ENCODE results near the gene BRF1.
A peak's percentile ranks its signal among the peaks of the same experiment; 100 is the strongest.

Gene BRF1

GRCh38 chr14:105207996-105208737 lies 92.6 kb downstream of the BRF1 start:
- no peak for DNase-seq

GRCh38 chr14:105207460-105207901 lies 93.3 kb downstream of the BRF1 start:
- DNase-seq = no peak

GRCh38 chr14:105206873-105207272 lies 93.9 kb downstream of the BRF1 start:
- no peak for DNase-seq

- no peak for DNase-seq
These were observed 95.1 kb downstream of the BRF1 start for GRCh38 chr14:105205673-105206208.

GRCh38 chr14:105204931-105205672 lies 95.7 kb downstream of the BRF1 start:
- no peak for DNase-seq

GRCh38 chr14:105204206-105204930 lies 96.4 kb downstream of the BRF1 start:
- DNase-seq = no peak

GRCh38 chr14:105203701-105204100 lies 97.1 kb downstream of the BRF1 start:
- DNase-seq = no peak

GRCh38 chr14:105203057-105203531 lies 97.7 kb downstream of the BRF1 start:
- DNase-seq = peak; percentile 65

GRCh38 chr14:105201925-105202513 lies 98.8 kb downstream of the BRF1 start:
- DNase-seq = no peak

- no peak for DNase-seq
These were observed 99.5 kb downstream of the BRF1 start for GRCh38 chr14:105201156-105201924.

- no peak for DNase-seq
These were observed 100.2 kb downstream of the BRF1 start for GRCh38 chr14:105200641-105201040.

GRCh38 chr14:105200074-105200473 lies 100.7 kb downstream of the BRF1 start:
- no peak for DNase-seq

- no peak for DNase-seq
These were observed 101.7 kb downstream of the BRF1 start for GRCh38 chr14:105199093-105199492.

GRCh38 chr14:105198588-105198987 lies 102.2 kb downstream of the BRF1 start:
- DNase-seq = no peak

- DNase-seq = no peak
These were observed 103.6 kb downstream of the BRF1 start for GRCh38 chr14:105197211-105197641.

- DNase-seq = no peak
These were observed 104.4 kb downstream of the BRF1 start for GRCh38 chr14:105196265-105196960.

- no peak for DNase-seq
These were observed 105.1 kb downstream of the BRF1 start for GRCh38 chr14:105195522-105196264.

GRCh38 chr14:105195051-105195450 lies 105.8 kb downstream of the BRF1 start:
- DNase-seq = no peak

GRCh38 chr14:105193916-105194782 lies 106.7 kb downstream of the BRF1 start:
- DNase-seq = peak; percentile 29
